ENCODE results near the gene CDK10. TPM values are rescaled to one million over a fixed set of nuclear protein-coding genes. Genes with fewer than 3 reads are reported as not detected.

Gene CDK10
- total RNA-seq, 1 donor from 2014 or later: 40.5 TPM

GRCh38 chr16:89722392-89723278 is 36.1 kb downstream of the CDK10 start:
- TF ChIP-seq EZH2 (IDR thresholded peaks at IDR 0.05; ENCODE audit: insufficient read depth, low read length) (no peak), CTCF (IDR thresholded peaks at IDR 0.05; ENCODE audit: insufficient read depth, low read depth, low read length) (no peak)
- Histone ChIP-seq H3K27ac (ENCODE audit: low read depth, low read length) (peak overlapping the region; percentile 14), H3K4me3 (ENCODE audit: insufficient read depth, low read depth, low read length) (peak overlapping the region; percentile 92), H3K9ac (ENCODE audit: low read length) (peak overlapping the region; percentile 83), H3K4me2 (ENCODE audit: low read length) (peak overlapping the region; percentile 100), H3K36me3 (ENCODE audit: insufficient read depth, low read length) (peaks cover 15% of the 10 kb centered on the region), H3K79me2 (ENCODE audit: insufficient read depth, low read length) (peaks cover 64% of the 10 kb centered on the region), H2AFZ (ENCODE audit: low read depth, low read length) (no peak overlapping the region), H4K20me1 (ENCODE audit: insufficient read depth, low read length) (peaks cover 42% of the 10 kb centered on the region), H3K9me3 (ENCODE audit: insufficient read depth, low read depth, low read length) (no peaks in the 10 kb centered on the region), H3K27me3 (ENCODE audit: insufficient read depth, low read length) (no peaks in the 10 kb centered on the region), H3K4me1 (ENCODE audit: insufficient read depth, low read length) (peaks cover 35% of the 10 kb centered on the region)
- FAIRE-seq (no peak), DNase-seq (ENCODE audit: low read depth) (peak; percentile 60)
- Mint-ChIP-seq H3K4me3 (ENCODE audit: unreplicated experiment) (peak overlapping the region; percentile 85), H3K4me1 (ENCODE audit: low read depth, unreplicated experiment) (peaks cover 23% of the 10 kb centered on the region), H3K27me3 (ENCODE audit: low read depth, unreplicated experiment) (no peaks in the 10 kb centered on the region), H3K36me3 (ENCODE audit: low read depth, unreplicated experiment) (peaks cover 13% of the 10 kb centered on the region), H3K9me3 (ENCODE audit: unreplicated experiment) (no peaks in the 10 kb centered on the region), H3K27ac (ENCODE audit: unreplicated experiment) (peak overlapping the region; percentile 84)

- no peaks in the 10 kb centered on the region for H3K9me3 ChIP-seq (ENCODE audit: insufficient read depth, low read depth, low read length)
- no peak overlapping the region for H3K27ac ChIP-seq (ENCODE audit: low read depth, low read length)
- no peak overlapping the region for H2AFZ ChIP-seq (ENCODE audit: low read depth, low read length)
- Mint-ChIP-seq H3K27ac (ENCODE audit: unreplicated experiment) (peak overlapping the region; percentile 69), H3K9me3 (ENCODE audit: unreplicated experiment) (no peaks in the 10 kb centered on the region), H3K36me3 (ENCODE audit: low read depth, unreplicated experiment) (peaks cover 10% of the 10 kb centered on the region), H3K27me3 (ENCODE audit: low read depth, unreplicated experiment) (no peaks in the 10 kb centered on the region), H3K4me1 (ENCODE audit: low read depth, unreplicated experiment) (peaks cover 23% of the 10 kb centered on the region), H3K4me3 (ENCODE audit: unreplicated experiment) (peak overlapping the region; percentile 85)
- DNase-seq (ENCODE audit: low read depth) (no peak), FAIRE-seq (no peak)
- no peaks in the 10 kb centered on the region for H3K27me3 ChIP-seq (ENCODE audit: insufficient read depth, low read length)
- H3K4me1 ChIP-seq (ENCODE audit: insufficient read depth, low read length): peaks cover 35% of the 10 kb centered on the region
- H3K9ac ChIP-seq (ENCODE audit: low read length): peak overlapping the region; percentile 83
- H3K36me3 ChIP-seq (ENCODE audit: insufficient read depth, low read length): peaks cover 19% of the 10 kb centered on the region
- H3K4me3 ChIP-seq (ENCODE audit: insufficient read depth, low read depth, low read length): peak overlapping the region; percentile 92
- peaks cover 64% of the 10 kb centered on the region for H3K79me2 ChIP-seq (ENCODE audit: insufficient read depth, low read length)
- no peak for TF ChIP-seq CTCF (IDR thresholded peaks at IDR 0.05; ENCODE audit: insufficient read depth, low read depth, low read length)
- no peak for TF ChIP-seq EZH2 (IDR thresholded peaks at IDR 0.05; ENCODE audit: insufficient read depth, low read length)
- H4K20me1 ChIP-seq (ENCODE audit: insufficient read depth, low read length): peaks cover 47% of the 10 kb centered on the region
- H3K4me2 ChIP-seq (ENCODE audit: low read length): peak overlapping the region; percentile 100
Measured at GRCh38 chr16:89723279-89724250, 37.1 kb downstream of the CDK10 start.
